B cell (primary cell): ENCODE data around the gene HHAT. TPM values are rescaled to one million over a fixed set of nuclear protein-coding genes. Genes with fewer than 3 reads are reported as not detected.

Experiments used
- ATAC-seq: fragments of 200-7000 bp; cut with Tn5 transposase; one replicate; pipeline ENCODE4 v1.10.0; 2021; ENCODE audit warnings: low read depth, mild to moderate bottlenecking, moderate number of reproducible peaks, moderate library complexity
- CTCF ChIA-PET: fragments of 350-600 bp; sonication (Branson Sonifier 250); formaldehyde crosslinking; loops from one replicate; lab custom pipeline; 2021; ENCODE audit warnings: antibody characterized with exemption, inconsistent platforms; lab: Charles Lee
- POLR2A ChIA-PET: fragments of 350-600 bp; sonication (Branson Sonifier 250); formaldehyde crosslinking; loops from one replicate; lab custom pipeline; 2021; ENCODE audit warnings: antibody characterized with exemption; lab: Charles Lee
- DNase-seq: peaks from one replicate; pipeline ENCODE4 v3.0.0; 2013
- H2AFZ ChIP-seq: 2 replicates; pipeline ENCODE4 v1.6.1; 2012; ENCODE audit warnings: mild to moderate bottlenecking, low read depth, low read length; ENCODE audit not compliant: insufficient read depth, poor library complexity, severe bottlenecking
- H3K27ac ChIP-seq, 2 donors: 1 replicate in 1 of 2; 2 replicates in 1 of 2; pipeline ENCODE4 v1.5.1; 2012 to 2013; ENCODE audit warnings: low read length in 2 of 2, mild to moderate bottlenecking in 2 of 2, moderate library complexity in 1 of 2
- H3K27me3 ChIP-seq, 4 experiments: fragments of 200-600 bp in 1 of 4; sonication (generic) in 1 of 4; replicated peaks in 1 of 4; 1 replicate in 2 of 4; 2 replicates in 2 of 4; pipeline versions ENCODE4 v1.6.1 to v1.7.0; 2013 to 2016; ENCODE audit warnings: low read length in 3 of 4, mild to moderate bottlenecking in 2 of 4, mixed read lengths in 1 of 4, moderate library complexity in 1 of 4; ENCODE audit not compliant: insufficient read depth in 4 of 4, control insufficient read depth in 3 of 4; ENCODE audit errors: control extremely low read depth in 1 of 4
- H3K36me3 ChIP-seq, 2 experiments: replicated peaks in 1 of 2; 1 replicate in 1 of 2; 2 replicates in 1 of 2; pipeline versions ENCODE4 v1.6.1 to v1.7.1; 2013; ENCODE audit warnings: low read length in 1 of 2; ENCODE audit not compliant: insufficient read depth in 2 of 2, control insufficient read depth in 1 of 2; ENCODE audit errors: control extremely low read depth in 1 of 2, extremely low read depth in 1 of 2
- H3K4me1 ChIP-seq, 2 donors: fragments of 200-600 bp in 1 of 2; sonication (generic) in 1 of 2; 1 replicate in 1 of 2; 2 replicates in 1 of 2; pipeline versions ENCODE4 v1.5.1 to v1.6.1; 2013 to 2017; ENCODE audit warnings: low read length in 2 of 2; ENCODE audit not compliant: control insufficient read depth in 2 of 2, insufficient read depth in 2 of 2
- H3K4me2 ChIP-seq: replicated peaks from 2 replicates; pipeline ENCODE3; 2012; ENCODE audit warnings: mild to moderate bottlenecking, low read depth, low read length; ENCODE audit not compliant: poor library complexity, severe bottlenecking
- H3K4me3 ChIP-seq, 5 experiments: fragments of 200-600 bp in 1 of 5; sonication (generic) in 1 of 5; 1 replicate in 3 of 5; 2 replicates in 2 of 5; pipeline versions ENCODE4 v1.5.1 to v1.7.0; 2011 to 2016; ENCODE audit warnings: low read length in 4 of 5, mild to moderate bottlenecking in 4 of 5, low read depth in 2 of 5, control low read depth in 1 of 5, moderate library complexity in 1 of 5; ENCODE audit not compliant: insufficient read depth in 1 of 5; ENCODE audit errors: control extremely low read depth in 1 of 5, extremely low read depth in 1 of 5
- H3K79me2 ChIP-seq: fragments of 200-600 bp; sonication (generic); one replicate; pipeline ENCODE4 v1.6.0; 2016; ENCODE audit warnings: low read length; ENCODE audit not compliant: control insufficient read depth, insufficient read depth
- H3K9ac ChIP-seq: fragments of 200-600 bp; sonication (generic); 2 replicates; pipeline ENCODE4 v1.6.1; 2017; ENCODE audit warnings: mild to moderate bottlenecking, low read length, moderate library complexity
- H3K9me3 ChIP-seq, 3 donors: one replicate each; pipeline versions ENCODE4 v1.6.1 to v1.7.1; 2013; ENCODE audit warnings: low read length in 2 of 3; ENCODE audit not compliant: control insufficient read depth in 2 of 3, insufficient read depth in 1 of 3; ENCODE audit errors: control extremely low read depth in 1 of 3
- H4K20me1 ChIP-seq: 2 replicates; pipeline ENCODE4 v1.6.0; 2012; ENCODE audit warnings: mild to moderate bottlenecking, low read length; ENCODE audit not compliant: insufficient read depth, control insufficient read depth, poor library complexity, severe bottlenecking
- H3K27ac Mint-ChIP-seq: one replicate; pipeline ENCODE4 v1.8.0; 2021; ENCODE audit warnings: mixed read lengths
- H3K27me3 Mint-ChIP-seq: one replicate; pipeline ENCODE4 v1.8.0; 2021; ENCODE audit warnings: mixed read lengths
- H3K4me1 Mint-ChIP-seq: one replicate; pipeline ENCODE4 v1.8.0; 2021; ENCODE audit warnings: mixed read lengths
- H3K4me3 Mint-ChIP-seq: one replicate; pipeline ENCODE4 v1.8.0; 2021; ENCODE audit warnings: mixed read lengths
- H3K9me3 Mint-ChIP-seq: one replicate; pipeline ENCODE4 v1.8.0; 2022; ENCODE audit warnings: mixed read lengths; ENCODE audit not compliant: insufficient read depth
- CTCF ChIP-seq: fragments of 200-600 bp; IDR thresholded peaks from one replicate; pipeline ENCODE4 v1.8.0; 2022; ENCODE audit warnings: antibody characterized with exemption, mild to moderate bottlenecking
- EZH2 ChIP-seq: IDR thresholded peaks from 2 replicates; pipeline ENCODE4 v1.6.1; 2012; ENCODE audit warnings: borderline replicate concordance, low read depth, mild to moderate bottlenecking, moderate library complexity, low read length; ENCODE audit not compliant: insufficient read depth, poor library complexity, severe bottlenecking
- WGBS: methylation state at CpG from one replicate; pipeline ENCODE4 v1.1.5; 2013; ENCODE audit warnings: missing lambda C conversion rate; ENCODE audit not compliant: insufficient coverage; 5-methylcytosine and 5-hydroxymethylcytosine counted together
- intact Hi-C: fragments of 100-400 bp; cut with micrococcal nuclease; formaldehyde crosslinking; loops from one replicate; pipeline ENCODE4 v1.10.0; 2022
- polyA plus RNA-seq: library from polyadenylated mRNA; depleted of rRNA; stranded (reverse); fragments of >200 nt; gene quantifications from 2 replicates; pipeline ENCODE4 v1.2.3, GENCODE V29; 2012
- total RNA-seq, 2 donors: library from RNA; stranded (reverse); fragments of 120-200 nt in 1 of 2; gene quantifications; 1 replicate in 1 of 2; 2 replicates in 1 of 2; pipeline versions ENCODE4 v1.2.3 to v1.2.4, GENCODE V29; 2013 to 2022

The HHAT gene
- total and polyA plus RNA-seq, 2 donors (not counting 1 experiment from before 2014, with no cell fraction given), result 4.0 to 28.2 TPM

- CTCF ChIA-PET, result no interaction called here
- no peak overlapping the region for H3K4me2 ChIP-seq
- no peaks in the 10 kb centered on the region for H3K36me3 ChIP-seq
- TF ChIP-seq CTCF (no peak), EZH2 (no peak)
- H3K4me1 ChIP-seq, result no peaks in the 10 kb centered on the region
- no peak overlapping the region for H3K27ac Mint-ChIP-seq
- WGBS, result 88% methylated on average over 2 of the region's 3 CpGs
- no peaks in the 10 kb centered on the region for H3K4me1 Mint-ChIP-seq
- no peaks in the 10 kb centered on the region for H3K27me3 Mint-ChIP-seq
- H3K9ac ChIP-seq, result no peak overlapping the region
- H3K9me3 ChIP-seq, result peaks cover 0 to 3% (median 0%) of the 10 kb centered on the region in 3 donors
- DNase-seq, result no peak
- ATAC-seq, result no peak
- POLR2A ChIA-PET, result no interaction called here
- no peak overlapping the region for H3K4me3 Mint-ChIP-seq
- no peak overlapping the region for H3K27ac ChIP-seq
- no peak overlapping the region for H2AFZ ChIP-seq
- no peak overlapping the region for H3K4me3 ChIP-seq
- intact Hi-C loops, result no loop called here
- no peaks in the 10 kb centered on the region for H3K9me3 Mint-ChIP-seq
- H4K20me1 ChIP-seq, result no peaks in the 10 kb centered on the region
- no peaks in the 10 kb centered on the region for H3K79me2 ChIP-seq
- no peaks in the 10 kb centered on the region for H3K27me3 ChIP-seq
These were observed 187.5 kb downstream of the HHAT start for GRCh38 chr1:210516092-210516656.

GRCh38 chr1:210516697-210517459 is 188.2 kb downstream of the HHAT start:
- intact Hi-C loops, result no loop called here
- no peak overlapping the region for H2AFZ ChIP-seq
- no peaks in the 10 kb centered on the region for H4K20me1 ChIP-seq
- H3K9me3 ChIP-seq, result peaks cover 0 to 3% (median 0%) of the 10 kb centered on the region in 3 donors
- Mint-ChIP-seq H3K9me3 (no peaks in the 10 kb centered on the region), H3K4me1 (no peaks in the 10 kb centered on the region), H3K4me3 (no peak overlapping the region), H3K27me3 (no peaks in the 10 kb centered on the region), H3K27ac (no peak overlapping the region)
- no peak overlapping the region for H3K4me2 ChIP-seq
- WGBS, result 72% methylated on average over 2 of the region's 5 CpGs
- no peak overlapping the region for H3K9ac ChIP-seq
- no peak overlapping the region for H3K4me3 ChIP-seq
- no peaks in the 10 kb centered on the region for H3K27me3 ChIP-seq
- no peaks in the 10 kb centered on the region for H3K4me1 ChIP-seq
- H3K79me2 ChIP-seq, result no peaks in the 10 kb centered on the region
- DNase-seq (no peak), ATAC-seq (no peak)
- no peak overlapping the region for H3K27ac ChIP-seq
- ChIA-PET POLR2A (no interaction called here), CTCF (no interaction called here)
- H3K36me3 ChIP-seq, result no peaks in the 10 kb centered on the region
- TF ChIP-seq EZH2, result no peak
- TF ChIP-seq CTCF, result no peak
